Neuronal stem cell (in vitro differentiated cells): ENCODE data around the gene YIPF3.

ENCODE experiments used
- DNase-seq: peaks from one replicate; pipeline ENCODE4 v3.0.0-alpha.2; 2013; ENCODE audit warnings: low spot score
- H2AFZ ChIP-seq: one replicate; pipeline ENCODE4 v1.6.1; 2013; ENCODE audit warnings: mild to moderate bottlenecking, low read length, inconsistent platforms
- H2AK5ac ChIP-seq: 2 replicates; pipeline ENCODE4 v1.6.1; 2013; ENCODE audit warnings: low read depth, mild to moderate bottlenecking, inconsistent platforms, low read length, moderate library complexity, mixed read lengths
- H2BK120ac ChIP-seq: 2 replicates; pipeline ENCODE4 v1.6.1; 2013; ENCODE audit warnings: low read depth, mild to moderate bottlenecking, inconsistent platforms, low read length, moderate library complexity, mixed read lengths
- H2BK12ac ChIP-seq: one replicate; pipeline ENCODE4 v1.6.1; 2013; ENCODE audit warnings: low read length, inconsistent platforms
- H2BK15ac ChIP-seq: 2 replicates; pipeline ENCODE4 v1.6.1; 2013; ENCODE audit warnings: mild to moderate bottlenecking, low read length, inconsistent platforms, mixed read lengths
- H2BK5ac ChIP-seq: one replicate; pipeline ENCODE4 v1.6.1; 2013; ENCODE audit warnings: inconsistent platforms, mild to moderate bottlenecking, low read length, moderate library complexity
- H3K14ac ChIP-seq: one replicate; pipeline ENCODE4 v1.6.1; 2013; ENCODE audit warnings: low read length, inconsistent platforms
- H3K18ac ChIP-seq: 2 replicates; pipeline ENCODE4 v1.6.1; 2013; ENCODE audit warnings: low read length, inconsistent platforms
- H3K23ac ChIP-seq: 2 replicates; pipeline ENCODE4 v1.6.1; 2013; ENCODE audit warnings: low read depth, mild to moderate bottlenecking, mixed read lengths, low read length, inconsistent platforms; ENCODE audit not compliant: poor library complexity
- H3K27ac ChIP-seq: replicated peaks from 3 replicates; pipeline ENCODE4 v1.5.1; 2013; ENCODE audit warnings: low read length, inconsistent platforms
- H3K27me3 ChIP-seq, 3 experiments: 2 replicates each; pipeline ENCODE4 v1.6.1; 2013; ENCODE audit warnings: low read length in 3 of 3, mild to moderate bottlenecking in 2 of 3, inconsistent platforms in 1 of 3, low read depth in 1 of 3, mixed read lengths in 1 of 3, moderate library complexity in 1 of 3; ENCODE audit not compliant: control insufficient read depth in 3 of 3, insufficient read depth in 3 of 3
- H3K36me3 ChIP-seq, 2 donors: replicated peaks in 1 of 2; 2 replicates each; pipeline ENCODE4 v1.6.1; 2013; ENCODE audit warnings: low read length in 2 of 2; ENCODE audit not compliant: control insufficient read depth in 2 of 2, insufficient read depth in 2 of 2
- H3K4ac ChIP-seq: 2 replicates; pipeline ENCODE4 v1.6.1; 2013; ENCODE audit warnings: inconsistent platforms, mild to moderate bottlenecking, low read length, moderate library complexity
- H3K4me1 ChIP-seq, 2 donors: 1 replicate in 1 of 2; 2 replicates in 1 of 2; pipeline ENCODE4 v1.6.1; 2013; ENCODE audit warnings: low read length in 2 of 2, low read depth in 1 of 2; ENCODE audit not compliant: control insufficient read depth in 2 of 2, insufficient read depth in 1 of 2
- H3K4me2 ChIP-seq: one replicate; pipeline ENCODE4 v1.6.1; 2013; ENCODE audit warnings: mild to moderate bottlenecking, low read length, inconsistent platforms; ENCODE audit not compliant: insufficient read depth, poor library complexity, severe bottlenecking
- H3K4me3 ChIP-seq, 2 donors: 2 replicates each; pipeline ENCODE4 v1.5.1; 2013; ENCODE audit warnings: low read length in 2 of 2, mild to moderate bottlenecking in 2 of 2, inconsistent platforms in 1 of 2, moderate library complexity in 1 of 2
- H3K79me1 ChIP-seq: one replicate; pipeline ENCODE4 v1.6.1; 2013; ENCODE audit warnings: low read depth, mild to moderate bottlenecking, inconsistent platforms, low read length, moderate library complexity
- H3K9ac ChIP-seq: one replicate; pipeline ENCODE4 v1.6.1; 2013; ENCODE audit warnings: mild to moderate bottlenecking, low read depth, low read length, inconsistent platforms; ENCODE audit not compliant: poor library complexity
- H3K9me3 ChIP-seq, 2 donors: replicated peaks in 1 of 2; 2 replicates each; pipeline versions ENCODE3 to v1.6.1; 2013; ENCODE audit warnings: low read length in 2 of 2, mild to moderate bottlenecking in 2 of 2, inconsistent platforms in 1 of 2, low read depth in 1 of 2, mixed read lengths in 1 of 2, moderate library complexity in 1 of 2; ENCODE audit not compliant: control insufficient read depth in 2 of 2, insufficient read depth in 1 of 2
- H4K8ac ChIP-seq: one replicate; pipeline ENCODE4 v1.6.1; 2013; ENCODE audit warnings: low read depth, mild to moderate bottlenecking, inconsistent platforms, low read length, moderate library complexity
- H4K91ac ChIP-seq: one replicate; pipeline ENCODE4 v1.6.1; 2013; ENCODE audit warnings: low read length, low read depth, mild to moderate bottlenecking, inconsistent platforms; ENCODE audit not compliant: poor library complexity
- WGBS, 2 donors: extraction: QIAGEN DNeasy Blood & Tissue Kit; methylation state at CpG; one replicate each; pipeline ENCODE4 v1.1.7; 2013; ENCODE audit warnings: missing lambda C conversion rate in 2 of 2, mixed read lengths in 1 of 2; ENCODE audit not compliant: insufficient read length in 2 of 2, insufficient replicate concordance in 1 of 2; ENCODE audit errors: extremely low coverage in 2 of 2; 5-methylcytosine and 5-hydroxymethylcytosine counted together

Gene YIPF3

GRCh38 chr6:43516367-43516696 lies 394 bp downstream of the YIPF3 start:
- H2BK5ac ChIP-seq: peak overlapping the region; percentile 43
- no peak overlapping the region for H3K27ac ChIP-seq
- peak overlapping the region; percentile 73 for H3K14ac ChIP-seq
- peak overlapping the region; percentile 89 to 96 for H3K4me3 ChIP-seq
- no CpG with 5 or more reads among the region's 10 CpGs for WGBS, 2 donors
- no peak overlapping the region for H2AK5ac ChIP-seq
- H3K4me2 ChIP-seq: peak overlapping the region; percentile 83
- H3K18ac ChIP-seq: peak overlapping the region; percentile 88
- peak overlapping the region; percentile 86 for H3K9ac ChIP-seq
- H3K36me3 ChIP-seq: peaks cover 55 to 74% of the 10 kb centered on the region in 2 donors
- no peak overlapping the region for H2BK15ac ChIP-seq
- H4K8ac ChIP-seq: no peak overlapping the region
- peaks cover 15% of the 10 kb centered on the region for H3K79me1 ChIP-seq
- H3K4ac ChIP-seq: no peak overlapping the region
- H3K27me3 ChIP-seq: no peaks in the 10 kb centered on the region
- peak overlapping the region; percentile 85 for H2AFZ ChIP-seq
- no peak for DNase-seq
- no peak overlapping the region for H4K91ac ChIP-seq
- H2BK12ac ChIP-seq: no peak overlapping the region
- no peak overlapping the region for H3K23ac ChIP-seq
- H3K4me1 ChIP-seq: peaks cover 8 to 10% of the 10 kb centered on the region in 2 donors
- H2BK120ac ChIP-seq: no peak overlapping the region
- H3K9me3 ChIP-seq: no peaks in the 10 kb centered on the region

GRCh38 chr6:43515808-43516207 lies 918 bp downstream of the YIPF3 start:
- Histone ChIP-seq H2BK15ac (no peak overlapping the region), H3K18ac (no peak overlapping the region), H2BK12ac (no peak overlapping the region), H3K4me3 (peak overlapping the region; percentile 89 to 96), H4K8ac (no peak overlapping the region), H3K9ac (peak overlapping the region; percentile 24), H3K4me1 (peaks cover 8 to 10% of the 10 kb centered on the region in 2 donors), H3K9me3 (no peaks in the 10 kb centered on the region), H2AK5ac (peak overlapping the region; percentile 17), H2BK120ac (no peak overlapping the region), H3K79me1 (peaks cover 15% of the 10 kb centered on the region), H3K4me2 (peak overlapping the region; percentile 83), H2AFZ (no peak overlapping the region), H3K27ac (no peak overlapping the region), H3K14ac (no peak overlapping the region), H3K4ac (no peak overlapping the region), H3K23ac (no peak overlapping the region), H3K36me3 (peaks cover 53 to 74% of the 10 kb centered on the region in 2 donors), H3K27me3 (no peaks in the 10 kb centered on the region), H2BK5ac (no peak overlapping the region), H4K91ac (no peak overlapping the region)
- WGBS, 2 donors: no CpG with 5 or more reads among the region's 9 CpGs
- no peak for DNase-seq

- Histone ChIP-seq H3K27me3 (peaks cover 7 to 17% (median 9%) of the 10 kb centered on the region in 3 experiments), H2AK5ac (no peak overlapping the region), H4K91ac (no peak overlapping the region), H3K9me3 (no peaks in the 10 kb centered on the region), H3K4me3 (no peak overlapping the region), H3K4me2 (no peak overlapping the region), H3K23ac (no peak overlapping the region), H3K36me3 (peaks cover 39 to 52% of the 10 kb centered on the region in 2 donors), H3K79me1 (peaks cover 11% of the 10 kb centered on the region), H4K8ac (no peak overlapping the region), H3K4ac (no peak overlapping the region), H2BK15ac (no peak overlapping the region), H2BK5ac (no peak overlapping the region), H2AFZ (no peak overlapping the region), H3K18ac (no peak overlapping the region), H3K9ac (peak overlapping the region; percentile 13), H2BK12ac (no peak overlapping the region), H3K27ac (no peak overlapping the region), H3K4me1 (peaks cover 12 to 15% of the 10 kb centered on the region in 2 donors), H2BK120ac (no peak overlapping the region), H3K14ac (no peak overlapping the region)
- no CpG with 5 or more reads among the region's 11 CpGs for WGBS, 2 donors
- no peak for DNase-seq
These were observed 4.8 kb downstream of the YIPF3 start for GRCh38 chr6:43511824-43512415.

- H3K4ac ChIP-seq: no peak overlapping the region
- peaks cover 38 to 58% of the 10 kb centered on the region in 2 donors for H3K36me3 ChIP-seq
- H2AFZ ChIP-seq: no peak overlapping the region
- H2BK120ac ChIP-seq: no peak overlapping the region
- H4K91ac ChIP-seq: no peak overlapping the region
- H2AK5ac ChIP-seq: peak overlapping the region; percentile 32
- H3K23ac ChIP-seq: peak overlapping the region; percentile 90
- WGBS, 2 donors: no CpG with 5 or more reads among the region's 10 CpGs
- H3K4me2 ChIP-seq: no peak overlapping the region
- peaks cover 5% of the 10 kb centered on the region for H3K79me1 ChIP-seq
- peak overlapping the region in 1 of 2 donors; percentile 81 for H3K4me3 ChIP-seq
- peaks cover 7 to 17% (median 9%) of the 10 kb centered on the region in 3 experiments for H3K27me3 ChIP-seq
- peaks cover 9 to 14% of the 10 kb centered on the region in 2 donors for H3K4me1 ChIP-seq
- DNase-seq: no peak
- H3K9ac ChIP-seq: peak overlapping the region; percentile 99
- no peak overlapping the region for H4K8ac ChIP-seq
- no peak overlapping the region for H2BK5ac ChIP-seq
- no peak overlapping the region for H3K27ac ChIP-seq
- no peak overlapping the region for H2BK15ac ChIP-seq
- H2BK12ac ChIP-seq: no peak overlapping the region
- H3K9me3 ChIP-seq: no peaks in the 10 kb centered on the region
- H3K18ac ChIP-seq: peak overlapping the region; percentile 89
- H3K14ac ChIP-seq: peak overlapping the region; percentile 83
These were observed 5.9 kb downstream of the YIPF3 start for GRCh38 chr6:43510827-43511163.
